ENCODE data around the gene ZFYVE9.

ZFYVE9 gene

DNA sequence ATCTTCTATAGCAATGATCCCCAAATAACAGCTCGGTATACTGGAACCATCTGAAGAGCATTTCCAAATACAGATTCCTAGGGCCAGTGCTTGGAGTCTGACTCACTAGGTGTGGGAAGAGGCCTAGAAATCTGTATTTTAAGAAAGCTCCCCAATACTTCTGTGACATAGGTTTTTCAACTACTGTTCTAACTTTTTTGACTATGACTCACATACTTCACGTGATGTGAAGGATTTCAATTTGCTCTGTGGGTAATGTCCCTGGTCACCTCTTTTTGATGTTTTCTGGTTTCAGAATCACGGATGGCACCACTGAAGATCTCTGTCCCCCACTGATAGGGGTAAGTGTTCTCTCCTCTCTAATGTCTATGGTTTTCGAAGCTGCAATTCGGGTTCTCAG is 251.3 kb downstream of the ZFYVE9 start:
- no peak for DNase-seq (ENCODE audit: low read depth)
